Nephron (organoid): Measurements from ENCODE around the gene ZNF569.

ENCODE experiments used
- H3K27ac Mint-ChIP-seq, 3 experiments: 2 replicates each; pipeline ENCODE4 v1.8.0; 2020; ENCODE audit warnings: mixed read lengths in 3 of 3, mild to moderate bottlenecking in 2 of 3, moderate library complexity in 1 of 3
- H3K27me3 Mint-ChIP-seq: 2 replicates; pipeline ENCODE4 v1.8.0; 2021; ENCODE audit warnings: low read depth, mild to moderate bottlenecking, moderate library complexity, mixed read lengths
- H3K36me3 Mint-ChIP-seq: 2 replicates; pipeline ENCODE4 v1.8.0; 2020; ENCODE audit warnings: low read depth, mixed read lengths
- H3K4me1 Mint-ChIP-seq: 2 replicates; pipeline ENCODE4 v1.8.0; 2020; ENCODE audit warnings: mixed read lengths
- H3K4me3 Mint-ChIP-seq, 3 experiments: 2 replicates each; pipeline ENCODE4 v1.8.0; 2020; ENCODE audit warnings: mild to moderate bottlenecking in 3 of 3, mixed read lengths in 3 of 3, moderate library complexity in 2 of 3
- H3K9me3 Mint-ChIP-seq: 2 replicates; pipeline ENCODE4 v1.8.0; 2020; ENCODE audit warnings: mixed read lengths
- CTCF ChIP-seq, 3 experiments: fragments of 200-600 bp; sonication (generic); IDR thresholded peaks; one replicate each; pipeline ENCODE4 v1.5.0; 2021; ENCODE audit warnings: antibody characterized with exemption in 3 of 3; ENCODE audit not compliant: unreplicated experiment in 3 of 3

Gene ZNF569

GRCh38 chr19:37466798-37467607 lies at the start of gene ZNF569:
Gene ZNF569 (minus strand): TSS chr19:37467444. CDS start chr19:37444921, 22,523 bp downstream.
- Mint-ChIP-seq H3K27me3 (no peaks in the 10 kb centered on the region), H3K36me3 (peaks cover 51% of the 10 kb centered on the region), H3K4me3 (peak within 1 kb of the TSS; percentile 95 to 99 (median 99)), H3K4me1 (peaks cover 32% of the 10 kb centered on the region), H3K27ac (peak within 1 kb of the TSS; percentile 95 to 97 (median 96)), H3K9me3 (peaks cover 32% of the 10 kb centered on the region)
- TF ChIP-seq CTCF (IDR thresholded peaks at IDR 0.05; ENCODE audit: unreplicated experiment in 3 of 3): no peak

GRCh38 chr19:37513397-37513796 lies 46.2 kb upstream of the ZNF569 start:
- H3K9me3 Mint-ChIP-seq: peaks cover 34% of the 10 kb centered on the region
- no peaks in the 10 kb centered on the region for H3K27me3 Mint-ChIP-seq
- H3K27ac Mint-ChIP-seq: no peak overlapping the region
- no peak for TF ChIP-seq CTCF (IDR thresholded peaks at IDR 0.05; ENCODE audit: unreplicated experiment in 3 of 3)
- peaks cover 93% of the 10 kb centered on the region for H3K36me3 Mint-ChIP-seq
- no peak overlapping the region for H3K4me3 Mint-ChIP-seq
- no peaks in the 10 kb centered on the region for H3K4me1 Mint-ChIP-seq

GRCh38 chr19:37511821-37512220 lies 44.6 kb upstream of the ZNF569 start:
- Mint-ChIP-seq H3K27me3 (no peaks in the 10 kb centered on the region), H3K4me3 (no peak overlapping the region), H3K9me3 (peaks cover 27% of the 10 kb centered on the region), H3K27ac (no peak overlapping the region), H3K4me1 (no peaks in the 10 kb centered on the region), H3K36me3 (peaks cover 79% of the 10 kb centered on the region)
- TF ChIP-seq CTCF (IDR thresholded peaks at IDR 0.05; ENCODE audit: unreplicated experiment in 3 of 3): no peak

GRCh38 chr19:37511186-37511585 lies 43.9 kb upstream of the ZNF569 start:
- Mint-ChIP-seq H3K36me3 (peaks cover 72% of the 10 kb centered on the region), H3K9me3 (peaks cover 24% of the 10 kb centered on the region), H3K4me3 (no peak overlapping the region), H3K4me1 (no peaks in the 10 kb centered on the region), H3K27ac (no peak overlapping the region), H3K27me3 (no peaks in the 10 kb centered on the region)
- TF ChIP-seq CTCF (IDR thresholded peaks at IDR 0.05; ENCODE audit: unreplicated experiment in 3 of 3): no peak

GRCh38 chr19:37507167-37507464 lies 39.9 kb upstream of the ZNF569 start:
- H3K4me1 Mint-ChIP-seq: no peaks in the 10 kb centered on the region
- H3K27ac Mint-ChIP-seq: no peak overlapping the region
- H3K36me3 Mint-ChIP-seq: peaks cover 57% of the 10 kb centered on the region
- H3K4me3 Mint-ChIP-seq: no peak overlapping the region
- no peak for TF ChIP-seq CTCF (IDR thresholded peaks at IDR 0.05; ENCODE audit: unreplicated experiment in 3 of 3)
- no peaks in the 10 kb centered on the region for H3K27me3 Mint-ChIP-seq
- H3K9me3 Mint-ChIP-seq: peaks cover 16% of the 10 kb centered on the region
